HTERT RPE-1 (cell line): ENCODE measurements around the gene FBXL13.
"Not testable (repeated sequence)": the region's sequence is repeated elsewhere in the genome, so short reads cannot be mapped to it uniquely, and the experiment has no call there.

Experiments used
- in situ Hi-C: fragments of 300-500 bp; cut with MboI; formaldehyde crosslinking; loops from 4 replicates; pipeline ENCODE4 v1.14.3; 2020; ENCODE audit warnings: low sequenced_read_pairs

Gene FBXL13

GRCh38 chr7:102988088-102988487 lies 86.5 kb downstream of the FBXL13 start:
- in situ Hi-C loops, result no loop called here

- in situ Hi-C loops, result no loop called here
These were observed 89.3 kb downstream of the FBXL13 start for GRCh38 chr7:102985176-102985783.

- in situ Hi-C loops, result no loop called here
These were observed 91.0 kb downstream of the FBXL13 start for GRCh38 chr7:102983602-102984001.

- in situ Hi-C loops, result no loop called here
These were observed 92.4 kb downstream of the FBXL13 start for GRCh38 chr7:102982235-102982634.

GRCh38 chr7:102981451-102981850 lies 93.1 kb downstream of the FBXL13 start:
- in situ Hi-C loops, result no loop called here

GRCh38 chr7:102979670-102980069 lies 94.9 kb downstream of the FBXL13 start:
- in situ Hi-C loops, result no loop called here

- in situ Hi-C loops, result no loop called here
These were observed 96.3 kb downstream of the FBXL13 start for GRCh38 chr7:102978284-102978683.

GRCh38 chr7:102977586-102977985 lies 97.0 kb downstream of the FBXL13 start:
- in situ Hi-C loops, result not testable (repeated sequence)

GRCh38 chr7:102976493-102976892 lies 98.1 kb downstream of the FBXL13 start:
- in situ Hi-C loops, result no loop called here

GRCh38 chr7:102975854-102976253 lies 98.7 kb downstream of the FBXL13 start:
- in situ Hi-C loops, result no loop called here

- in situ Hi-C loops, result no loop called here
These were observed 100.0 kb downstream of the FBXL13 start for GRCh38 chr7:102974366-102975236.

GRCh38 chr7:102973096-102973802 lies 101.3 kb downstream of the FBXL13 start:
- in situ Hi-C loops, result no loop called here

- in situ Hi-C loops, result no loop called here
These were observed 106.8 kb downstream of the FBXL13 start for GRCh38 chr7:102967798-102968197.

GRCh38 chr7:102966465-102966864 lies 108.1 kb downstream of the FBXL13 start:
- in situ Hi-C loops, result no loop called here

- in situ Hi-C loops, result not testable (repeated sequence)
These were observed 112.6 kb downstream of the FBXL13 start for GRCh38 chr7:102961993-102962392.

GRCh38 chr7:102958004-102958403 lies 116.6 kb downstream of the FBXL13 start:
- in situ Hi-C loops, result not testable (repeated sequence)

- in situ Hi-C loops, result not testable (repeated sequence)
These were observed 120.2 kb downstream of the FBXL13 start for GRCh38 chr7:102954359-102954758.

- in situ Hi-C loops, result no loop called here
These were observed 121.2 kb downstream of the FBXL13 start for GRCh38 chr7:102953406-102953805.

GRCh38 chr7:102951839-102952238 lies 122.8 kb downstream of the FBXL13 start:
- in situ Hi-C loops, result no loop called here

GRCh38 chr7:102944241-102944640 lies 130.4 kb downstream of the FBXL13 start:
- in situ Hi-C loops, result no loop called here

GRCh38 chr7:102943423-102944169 lies 131.0 kb downstream of the FBXL13 start:
- in situ Hi-C loops, result no loop called here
